Left ventricle myocardium inferior (tissue), 1 donor: Measurements from ENCODE around the gene BRPF1. TPM values are rescaled to one million over a fixed set of nuclear protein-coding genes. Genes with fewer than 3 reads are reported as not detected.
A peak's percentile ranks its signal among the peaks of the same experiment; 100 is the strongest.

ENCODE experiments used
- DNase-seq: peaks from one replicate; pipeline ENCODE4 v3.0.0-alpha.2; 2020
- H3K27ac ChIP-seq: fragments of 200-600 bp; replicated peaks from 2 replicates; pipeline ENCODE4 v1.8.0; 2021
- H3K27me3 ChIP-seq: fragments of 200-600 bp; 2 replicates; pipeline ENCODE4 v1.8.0; 2021; ENCODE audit warnings: low read depth
- H3K36me3 ChIP-seq: fragments of 200-600 bp; 2 replicates; pipeline ENCODE4 v1.8.0; 2021
- H3K4me1 ChIP-seq: fragments of 200-600 bp; 2 replicates; pipeline ENCODE4 v1.8.0; 2021
- H3K4me3 ChIP-seq: fragments of 200-600 bp; 2 replicates; pipeline ENCODE4 v1.8.0; 2021; ENCODE audit warnings: mild to moderate bottlenecking, moderate library complexity
- H3K9me3 ChIP-seq: fragments of 200-600 bp; replicated peaks from 2 replicates; pipeline ENCODE4 v1.8.0; 2021
- intact Hi-C: fragments of 100-400 bp; cut with micrococcal nuclease; formaldehyde crosslinking; loops from one replicate; pipeline ENCODE4 v1.11.0; 2022
- total RNA-seq: library from RNA; stranded (reverse); fragmentation: NEBNext Ultra II Directional; extraction: Animal tissue kit (Norgen Biotek cat#: 25700); gene quantifications from one replicate; pipeline ENCODE4 v1.2.1, GENCODE V29; 2021
- TF ChIP-seq, protein P1 (sequence below): fragments of 200-600 bp; IDR thresholded peaks from 2 replicates; pipeline ENCODE4 v1.8.0; 2021; ENCODE audit warnings: antibody characterized with exemption, mild to moderate bottlenecking, borderline replicate concordance
- donor health status: DM: no; HTN: yes; CAD: no; lungs with severe emphysema.

The BRPF1 gene
- total RNA-seq, 1 donor from 2014 or later: 9.4 TPM

GRCh38 chr3:9754678-9755077 lies 23.1 kb downstream of the BRPF1 start:
- Histone ChIP-seq H3K4me1 (peaks cover 34% of the 10 kb centered on the region), H3K36me3 (peaks cover 78% of the 10 kb centered on the region), H3K27me3 (no peaks in the 10 kb centered on the region), H3K9me3 (no peaks in the 10 kb centered on the region), H3K27ac (peak overlapping the region; percentile 66), H3K4me3 (no peak overlapping the region)
- intact Hi-C loops: no loop called here
- TF ChIP-seq, protein P1, sequence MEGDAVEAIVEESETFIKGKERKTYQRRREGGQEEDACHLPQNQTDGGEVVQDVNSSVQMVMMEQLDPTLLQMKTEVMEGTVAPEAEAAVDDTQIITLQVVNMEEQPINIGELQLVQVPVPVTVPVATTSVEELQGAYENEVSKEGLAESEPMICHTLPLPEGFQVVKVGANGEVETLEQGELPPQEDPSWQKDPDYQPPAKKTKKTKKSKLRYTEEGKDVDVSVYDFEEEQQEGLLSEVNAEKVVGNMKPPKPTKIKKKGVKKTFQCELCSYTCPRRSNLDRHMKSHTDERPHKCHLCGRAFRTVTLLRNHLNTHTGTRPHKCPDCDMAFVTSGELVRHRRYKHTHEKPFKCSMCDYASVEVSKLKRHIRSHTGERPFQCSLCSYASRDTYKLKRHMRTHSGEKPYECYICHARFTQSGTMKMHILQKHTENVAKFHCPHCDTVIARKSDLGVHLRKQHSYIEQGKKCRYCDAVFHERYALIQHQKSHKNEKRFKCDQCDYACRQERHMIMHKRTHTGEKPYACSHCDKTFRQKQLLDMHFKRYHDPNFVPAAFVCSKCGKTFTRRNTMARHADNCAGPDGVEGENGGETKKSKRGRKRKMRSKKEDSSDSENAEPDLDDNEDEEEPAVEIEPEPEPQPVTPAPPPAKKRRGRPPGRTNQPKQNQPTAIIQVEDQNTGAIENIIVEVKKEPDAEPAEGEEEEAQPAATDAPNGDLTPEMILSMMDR: no peak
- no peak for DNase-seq

- TF ChIP-seq, protein P1: no peak
- intact Hi-C loops: no loop called here
- H3K4me3 ChIP-seq: no peak overlapping the region
- peaks cover 15% of the 10 kb centered on the region for H3K4me1 ChIP-seq
- peaks cover 90% of the 10 kb centered on the region for H3K36me3 ChIP-seq
- H3K9me3 ChIP-seq: no peaks in the 10 kb centered on the region
- no peaks in the 10 kb centered on the region for H3K27me3 ChIP-seq
- no peak for DNase-seq
- no peak overlapping the region for H3K27ac ChIP-seq
Measured at GRCh38 chr3:9757427-9757826, 25.9 kb downstream of the BRPF1 start.

DNA sequence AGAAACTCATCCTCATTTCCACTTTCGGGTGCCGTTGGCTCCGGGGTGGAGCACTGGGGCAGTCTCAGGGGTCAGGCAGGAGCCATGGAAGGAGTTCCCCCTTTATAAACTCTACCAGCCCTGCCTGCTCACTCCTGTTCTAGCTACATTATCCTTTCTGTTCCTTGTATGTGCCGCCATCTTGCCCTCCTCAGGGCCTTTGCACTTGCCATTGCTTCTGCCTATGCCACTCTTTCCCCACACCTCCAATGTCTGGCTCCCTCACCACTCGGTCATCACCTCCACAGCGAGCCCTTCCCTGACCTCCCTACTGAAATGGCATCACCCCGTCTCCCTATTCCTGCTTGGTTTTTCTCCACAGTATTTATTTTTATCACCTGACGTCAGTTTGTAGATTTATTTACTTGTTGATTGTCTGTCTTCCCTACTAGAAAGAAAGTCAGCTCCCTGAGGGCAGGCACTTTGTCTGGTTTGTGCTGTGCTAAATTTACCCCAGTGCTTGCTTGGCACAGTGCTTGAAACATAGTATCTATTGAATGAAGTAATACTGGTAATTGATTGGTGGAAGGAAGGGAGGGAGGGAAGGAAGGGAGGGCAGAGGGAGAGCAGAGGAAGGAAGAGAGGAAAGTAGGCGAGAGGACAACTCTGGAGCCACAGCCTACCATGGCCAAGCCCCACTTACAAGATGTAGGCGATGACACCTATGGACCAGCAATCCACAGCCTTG lies 29.4 kb downstream of the BRPF1 start:
- H3K27me3 ChIP-seq: no peaks in the 10 kb centered on the region
- TF ChIP-seq, protein P1: no peak
- H3K4me3 ChIP-seq: no peak overlapping the region
- peaks cover 92% of the 10 kb centered on the region for H3K36me3 ChIP-seq
- no peaks in the 10 kb centered on the region for H3K4me1 ChIP-seq
- H3K9me3 ChIP-seq: no peaks in the 10 kb centered on the region
- no peak for DNase-seq
- no peak overlapping the region for H3K27ac ChIP-seq
- intact Hi-C loops: no loop called here

DNA sequence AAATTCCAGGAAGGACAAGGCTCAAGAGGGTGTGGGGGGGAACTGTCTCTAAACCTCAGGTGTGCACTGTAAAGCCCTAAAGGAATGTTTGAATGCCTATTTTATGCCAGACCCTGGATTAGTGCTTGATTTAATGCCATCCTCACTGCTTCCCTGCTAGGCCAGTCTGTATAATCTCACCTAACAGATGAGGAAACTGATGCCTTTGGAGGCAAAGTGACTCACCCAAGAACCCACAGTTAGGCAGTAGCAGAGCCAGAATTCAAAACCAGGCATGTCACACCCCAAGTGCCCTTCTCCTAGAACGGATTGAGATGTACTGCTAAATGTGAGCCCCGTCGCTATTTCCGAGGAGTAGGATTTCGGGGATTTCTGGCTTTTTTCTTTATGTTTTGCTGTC lies 30.4 kb downstream of the BRPF1 start:
- Histone ChIP-seq H3K27me3 (no peaks in the 10 kb centered on the region), H3K36me3 (peaks cover 83% of the 10 kb centered on the region), H3K4me1 (peaks cover 6% of the 10 kb centered on the region), H3K4me3 (no peak overlapping the region), H3K9me3 (no peaks in the 10 kb centered on the region), H3K27ac (no peak overlapping the region)
- TF ChIP-seq, protein P1: no peak
- DNase-seq: no peak
- intact Hi-C loops: no loop called here

DNA sequence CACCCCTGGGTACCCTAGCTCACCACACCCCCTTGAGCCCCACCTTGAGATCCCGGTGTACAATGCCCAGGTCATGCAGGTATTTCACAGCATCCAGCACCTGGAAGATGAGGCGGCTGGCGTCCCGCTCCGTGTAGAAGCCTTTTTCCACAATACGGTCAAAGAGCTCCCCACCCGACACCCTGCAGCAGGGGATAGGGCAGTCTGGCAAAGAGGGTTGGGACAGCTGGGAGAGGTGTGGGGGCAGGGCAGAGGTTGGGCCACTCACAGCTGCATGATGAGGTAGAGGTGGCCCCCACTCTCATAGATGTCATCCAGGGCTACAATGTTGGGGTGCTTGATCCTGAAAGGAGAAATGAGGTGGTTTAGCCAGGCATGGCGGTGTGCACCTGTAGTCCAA lies 31.3 kb downstream of the BRPF1 start:
- Histone ChIP-seq H3K4me3 (no peak overlapping the region), H3K9me3 (no peaks in the 10 kb centered on the region), H3K4me1 (peaks cover 16% of the 10 kb centered on the region), H3K36me3 (peaks cover 73% of the 10 kb centered on the region), H3K27ac (no peak overlapping the region), H3K27me3 (no peaks in the 10 kb centered on the region)
- TF ChIP-seq, protein P1: no peak
- DNase-seq: no peak
- intact Hi-C loops: no loop called here
